HG03439 (cell line): Measurements from ENCODE around the gene NAB1.
"Not testable (repeated sequence)": the region's sequence is repeated elsewhere in the genome, so short reads cannot be mapped to it uniquely, and the experiment has no call there.

Experiments used
- ATAC-seq: cut with Tn5 transposase; IDR thresholded peaks from one replicate; pipeline ENCODE4 v1.9.1; 2021; ENCODE audit warnings: mild to moderate bottlenecking, moderate library complexity; ENCODE audit not compliant: unreplicated experiment

NAB1 gene, protein sequence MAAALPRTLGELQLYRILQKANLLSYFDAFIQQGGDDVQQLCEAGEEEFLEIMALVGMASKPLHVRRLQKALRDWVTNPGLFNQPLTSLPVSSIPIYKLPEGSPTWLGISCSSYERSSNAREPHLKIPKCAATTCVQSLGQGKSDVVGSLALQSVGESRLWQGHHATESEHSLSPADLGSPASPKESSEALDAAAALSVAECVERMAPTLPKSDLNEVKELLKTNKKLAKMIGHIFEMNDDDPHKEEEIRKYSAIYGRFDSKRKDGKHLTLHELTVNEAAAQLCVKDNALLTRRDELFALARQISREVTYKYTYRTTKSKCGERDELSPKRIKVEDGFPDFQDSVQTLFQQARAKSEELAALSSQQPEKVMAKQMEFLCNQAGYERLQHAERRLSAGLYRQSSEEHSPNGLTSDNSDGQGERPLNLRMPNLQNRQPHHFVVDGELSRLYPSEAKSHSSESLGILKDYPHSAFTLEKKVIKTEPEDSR

DNA sequence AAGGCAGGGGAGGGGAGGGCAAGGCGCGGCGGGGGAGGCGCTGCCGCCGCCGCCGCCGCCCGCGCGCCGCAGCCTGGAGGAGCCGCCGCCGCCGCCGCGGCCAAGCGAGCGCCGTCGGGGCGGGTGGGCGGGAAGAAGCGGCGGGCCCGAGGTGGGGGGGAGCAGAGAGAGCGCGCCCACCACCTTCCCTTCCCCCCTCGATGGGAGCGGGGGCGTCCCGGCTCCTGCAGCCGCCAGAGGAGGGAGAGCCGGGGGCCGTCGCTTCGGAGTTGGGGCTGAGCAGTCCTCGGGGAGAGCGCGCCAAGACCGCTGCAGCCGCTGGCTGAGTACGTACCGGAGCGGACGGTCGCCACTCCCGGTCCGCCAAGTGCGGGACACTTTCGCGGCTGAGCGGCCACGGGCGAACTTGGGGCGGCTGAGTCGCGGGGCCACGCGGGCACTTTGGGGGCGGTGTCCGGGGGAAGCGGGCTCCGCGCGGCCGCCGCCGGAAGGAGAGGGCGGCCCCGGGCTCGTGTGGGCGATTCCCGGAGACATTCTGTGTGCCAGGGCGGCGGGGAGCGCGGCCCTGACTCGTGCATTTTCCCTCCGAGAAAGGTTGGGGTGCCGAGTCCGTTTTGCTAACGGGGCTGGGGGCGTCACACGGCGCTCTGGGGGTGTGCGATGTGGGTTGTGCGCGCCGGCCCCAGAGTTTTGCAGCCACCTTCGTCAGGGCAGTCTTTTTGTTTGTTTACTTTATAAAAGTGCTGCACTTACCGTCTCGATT lies at the start of gene NAB1:
Gene NAB1, plus strand, starts transcription at position 49 of the 763 bp plus-strand sequence. CDS start 10,094 bp downstream, outside the sequence.
- ATAC-seq, result peak; percentile 49

GRCh38 chr2:190599546-190600220 lies 49.2 kb upstream of the NAB1 start:
- no peak for ATAC-seq

- ATAC-seq, result no peak
Observed at GRCh38 chr2:190600293-190601103, 48.4 kb upstream of the NAB1 start.

DNA sequence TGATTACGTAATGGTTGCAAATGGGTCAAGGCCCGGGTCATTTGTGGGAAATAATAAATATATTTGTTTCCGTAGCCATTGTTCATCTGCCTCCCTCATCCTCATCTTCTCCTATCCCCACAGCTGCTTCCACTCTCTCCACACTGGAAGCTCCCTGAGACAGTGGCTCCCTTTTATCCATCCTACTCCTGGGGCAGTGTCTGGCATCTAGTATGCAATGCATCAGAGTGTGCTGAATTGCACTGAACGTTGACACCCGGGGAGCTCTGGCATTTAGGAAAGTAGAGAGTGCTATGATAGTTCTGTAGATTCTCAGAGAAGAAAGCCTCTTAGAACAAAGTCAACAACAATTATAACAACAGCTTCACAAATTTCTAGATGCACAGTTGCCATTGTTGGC lies 45.5 kb upstream of the NAB1 start:
- ATAC-seq, result no peak

- ATAC-seq, result no peak
Observed at GRCh38 chr2:190607014-190607597, 41.8 kb upstream of the NAB1 start.

DNA sequence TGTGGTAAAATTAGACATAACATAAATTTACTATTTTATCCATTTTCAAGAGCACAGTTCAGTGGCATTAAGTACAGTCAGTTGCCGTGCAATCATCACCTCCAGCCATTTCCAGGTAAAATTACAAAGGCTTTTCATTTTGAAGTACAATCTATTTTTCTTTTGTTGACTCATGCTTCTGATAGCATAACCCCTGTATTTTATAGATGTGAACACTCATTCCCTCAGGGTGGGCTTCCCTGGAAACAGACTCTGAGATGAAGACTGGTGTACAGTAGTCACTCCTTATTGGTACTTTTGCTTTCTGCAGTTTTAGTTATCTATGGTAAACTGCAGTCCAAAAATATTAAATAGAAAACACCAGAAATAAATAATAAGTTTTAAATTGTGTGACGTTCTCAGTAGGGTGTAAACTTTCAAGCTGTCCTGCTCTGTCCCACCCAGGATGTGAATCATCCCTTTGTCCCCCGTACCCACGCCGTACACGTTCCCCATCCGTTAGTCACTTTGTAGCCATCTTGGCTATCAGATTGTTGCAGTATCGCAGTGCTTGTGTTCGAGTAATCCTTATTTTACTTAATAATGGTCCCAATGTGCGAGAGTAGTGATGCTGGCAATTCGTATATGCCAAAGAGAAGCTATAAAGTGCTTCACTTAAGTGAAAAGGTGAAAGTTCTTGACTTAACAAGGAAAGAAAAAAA lies 41.1 kb upstream of the NAB1 start:
- no peak for ATAC-seq

GRCh38 chr2:190608863-190609262 lies 40.0 kb upstream of the NAB1 start:
- ATAC-seq, result not testable (repeated sequence)

DNA sequence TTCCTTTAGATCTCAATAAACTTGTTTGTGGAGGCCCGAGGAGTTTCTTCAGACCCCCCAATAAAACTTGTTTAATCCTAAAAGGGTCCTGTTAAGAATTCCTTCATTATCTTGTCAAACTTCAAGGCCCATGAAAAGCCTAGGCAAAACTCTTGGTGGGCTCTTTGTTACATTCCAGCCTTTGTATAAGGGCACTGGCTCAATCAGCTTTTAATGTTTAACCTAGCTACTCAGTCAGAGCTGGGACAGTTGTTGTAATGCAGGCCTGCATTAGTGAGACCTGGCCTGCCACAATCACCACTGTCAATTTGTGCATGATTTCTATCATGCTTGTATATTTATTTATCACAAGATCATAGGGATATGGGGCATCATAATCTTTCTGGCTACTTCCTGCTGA lies 39.5 kb upstream of the NAB1 start:
- not testable (repeated sequence) for ATAC-seq

DNA sequence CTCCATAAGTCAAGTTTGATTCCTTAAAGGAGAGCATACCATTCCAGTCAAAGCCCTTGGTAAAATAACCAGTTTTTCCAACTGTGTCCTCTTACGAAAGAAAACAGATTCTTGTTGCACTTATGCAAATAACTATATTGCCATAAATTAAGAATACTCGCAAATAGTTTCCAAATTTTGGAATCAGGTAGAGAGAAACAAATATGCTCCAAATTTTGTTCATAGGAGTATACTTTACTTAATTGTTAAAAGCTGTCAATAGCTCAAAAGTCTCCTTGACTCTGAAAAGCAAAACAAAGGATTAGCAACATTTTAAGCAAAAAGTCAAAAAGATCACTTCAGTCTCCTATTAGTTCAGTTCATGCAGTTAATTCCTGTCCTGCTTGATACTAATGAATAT lies 38.4 kb upstream of the NAB1 start:
- ATAC-seq, result not testable (repeated sequence)

DNA sequence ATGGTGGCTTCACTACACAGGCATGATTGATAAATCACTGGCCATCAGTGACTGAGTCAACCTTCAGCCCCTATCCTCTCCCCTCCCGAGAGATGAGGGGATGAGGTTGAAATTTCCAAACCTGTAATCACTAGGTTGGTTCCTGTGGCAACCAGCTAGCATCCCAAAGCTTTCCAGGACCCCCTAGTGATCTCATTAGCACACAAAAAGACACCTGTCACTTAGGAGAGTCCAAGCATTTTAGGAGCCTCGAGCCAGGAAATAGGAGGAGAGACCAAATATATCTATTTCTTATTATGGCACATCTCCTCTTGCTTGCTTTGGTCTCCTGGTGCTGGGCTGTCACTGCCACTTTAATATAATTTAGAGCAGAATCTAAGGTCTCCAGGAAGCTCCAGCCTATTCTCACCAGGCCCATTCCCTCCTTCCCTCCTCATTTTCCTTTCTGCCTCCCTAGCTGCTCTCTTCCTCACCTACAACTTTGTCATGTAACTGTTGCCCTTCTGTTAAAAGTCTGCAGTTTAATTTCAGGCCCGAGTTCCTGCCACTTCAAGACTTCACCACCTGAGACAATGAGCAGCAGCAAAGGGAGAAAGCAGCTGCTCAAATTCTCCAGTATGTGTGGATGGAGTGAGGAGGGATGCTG lies 33.2 kb upstream of the NAB1 start:
- ATAC-seq, result no peak

GRCh38 chr2:190618030-190618429 lies 30.9 kb upstream of the NAB1 start:
- ATAC-seq, result no peak

GRCh38 chr2:190625691-190626090 lies 23.2 kb upstream of the NAB1 start:
- no peak for ATAC-seq

DNA sequence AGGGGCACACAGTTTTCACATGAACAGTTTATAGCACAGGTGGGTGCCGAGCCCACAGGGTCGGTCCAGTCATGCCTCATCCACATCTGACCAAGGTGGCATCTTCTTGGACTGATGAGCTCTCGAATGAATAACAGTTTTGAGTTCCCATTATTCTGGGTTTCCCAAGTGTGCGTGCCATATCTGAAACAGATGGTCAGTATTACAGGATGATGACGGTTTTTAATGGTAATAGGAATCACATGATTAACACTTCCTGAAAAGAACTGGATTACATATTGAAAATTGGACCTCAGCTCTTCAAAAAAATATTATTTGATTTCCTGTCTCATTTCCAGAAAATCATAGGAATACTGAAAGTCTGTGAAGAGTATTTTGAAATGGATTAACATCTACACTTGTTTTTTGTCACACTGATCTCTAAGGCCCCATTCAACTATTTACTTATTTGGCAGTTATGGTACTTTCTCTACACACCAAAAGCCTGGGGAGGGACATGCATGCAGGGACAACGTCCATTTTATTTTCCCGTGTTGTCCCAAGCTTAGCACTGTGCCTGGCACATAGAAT lies 22.2 kb upstream of the NAB1 start:
- no peak for ATAC-seq

DNA sequence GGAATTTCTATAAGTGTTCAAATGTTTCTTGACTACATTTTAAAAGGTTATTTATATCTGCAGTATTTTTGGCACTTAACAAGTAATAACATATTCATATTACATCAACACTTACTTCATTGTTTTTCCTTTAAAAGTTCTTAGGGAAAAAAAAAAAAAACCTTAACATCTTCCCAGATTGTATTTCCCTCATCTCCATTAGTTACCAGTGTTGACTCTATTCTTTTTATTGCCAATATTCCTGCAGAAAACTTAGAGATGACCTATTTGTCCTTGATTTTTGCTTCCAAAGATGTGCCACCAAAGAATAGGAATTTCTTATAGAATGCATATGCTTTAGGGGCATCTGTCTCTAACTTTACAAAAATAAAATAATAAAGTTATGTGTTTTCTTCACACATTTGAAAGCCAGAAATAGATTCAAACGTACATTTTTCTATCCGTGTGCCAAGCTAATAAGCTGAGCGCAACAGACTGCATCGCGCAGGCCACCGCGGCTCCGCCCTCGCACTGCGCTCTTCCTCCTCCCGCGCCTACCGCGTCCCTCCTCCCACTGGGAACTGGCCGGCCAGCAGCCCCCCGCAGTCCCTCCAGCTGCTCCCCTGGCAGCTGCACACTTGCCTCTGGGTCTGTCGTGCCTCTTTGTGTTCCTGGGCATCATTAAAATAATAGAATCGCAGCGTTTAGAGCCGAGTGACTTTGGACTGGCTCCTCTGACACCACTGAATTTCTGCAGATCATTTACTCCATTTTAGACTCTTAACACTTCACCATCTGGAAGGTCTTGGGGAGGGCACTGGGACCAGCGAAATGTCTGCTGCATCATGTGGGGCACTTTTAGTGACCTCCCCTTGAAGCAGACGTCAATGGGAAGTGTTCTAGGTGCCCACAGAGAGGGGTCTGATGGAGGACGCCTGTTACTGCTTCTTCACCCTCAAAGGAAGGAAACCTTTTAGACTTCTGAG lies 21.2 kb upstream of the NAB1 start:
- ATAC-seq, result peak; percentile 69

DNA sequence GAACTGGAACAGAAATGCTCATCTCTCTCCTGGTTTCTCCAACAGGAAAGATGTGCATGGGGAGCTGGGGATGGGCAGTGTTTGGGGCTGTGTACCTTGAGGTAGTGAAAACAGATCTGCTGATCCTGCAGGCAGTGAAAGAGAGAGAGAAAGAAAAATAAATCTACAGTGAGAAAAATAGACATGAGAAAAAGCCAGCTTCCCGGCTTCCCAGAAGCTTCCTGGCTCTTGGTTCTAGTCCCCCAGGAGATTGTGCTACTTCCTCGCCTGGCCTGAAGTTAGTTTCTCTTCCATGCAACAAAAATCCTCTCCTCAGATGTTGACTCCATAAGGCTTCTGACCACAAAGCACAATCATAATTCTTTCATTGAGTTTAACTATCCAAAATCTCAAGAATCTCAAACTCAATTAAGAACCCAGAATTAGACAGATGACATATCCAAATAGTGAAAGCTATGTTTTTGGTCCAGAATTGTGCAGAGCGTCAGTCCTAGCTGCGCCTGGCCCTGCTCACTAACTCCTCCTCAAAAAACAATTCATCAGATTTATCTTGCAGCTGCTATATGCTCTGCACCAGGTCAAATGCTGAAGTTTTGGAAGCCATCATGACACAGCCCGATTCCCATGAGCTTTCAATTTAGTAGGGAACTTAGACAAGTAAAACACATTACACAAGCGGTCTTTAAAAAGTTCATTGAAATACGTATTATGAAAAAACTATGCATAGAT lies 20.1 kb upstream of the NAB1 start:
- no peak for ATAC-seq

- ATAC-seq, result no peak
Observed at GRCh38 chr2:190634381-190634780, 14.5 kb upstream of the NAB1 start.

DNA sequence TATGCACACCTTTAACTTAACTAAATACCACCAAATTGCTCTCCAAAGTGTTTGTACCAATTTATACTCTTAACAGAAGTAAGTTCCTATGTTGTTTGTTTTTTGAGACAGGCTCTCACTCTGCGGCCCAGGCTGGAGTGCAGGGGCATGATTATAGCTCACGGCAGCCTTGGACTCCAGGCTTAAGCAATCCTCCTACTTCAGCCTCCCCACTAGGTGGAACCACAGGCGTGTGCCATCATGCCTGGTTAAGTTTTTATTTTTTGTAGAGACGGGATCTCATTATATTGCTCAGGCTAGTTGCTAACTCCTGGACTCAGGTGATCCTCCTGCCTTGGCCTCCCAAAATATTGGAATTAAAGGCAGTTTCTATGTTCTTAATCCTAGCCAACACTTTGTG lies 13.1 kb upstream of the NAB1 start:
- no peak for ATAC-seq
